Hematopoietic multipotent progenitor cell treated with erythropoietin and hydrocortisone succinate and interleukin-3 and kit ligand, for 6 days (in vitro differentiated cells): ENCODE measurements around the gene RSPO4.
A peak's percentile ranks its signal among the peaks of the same experiment; 100 is the strongest.
"Not testable (repeated sequence)": the region's sequence is repeated elsewhere in the genome, so short reads cannot be mapped to it uniquely, and the experiment has no call there.

Source experiments
- DNase-seq: peaks from one replicate; pipeline ENCODE4 v3.0.0-alpha.2; 2015

The RSPO4 gene

DNA sequence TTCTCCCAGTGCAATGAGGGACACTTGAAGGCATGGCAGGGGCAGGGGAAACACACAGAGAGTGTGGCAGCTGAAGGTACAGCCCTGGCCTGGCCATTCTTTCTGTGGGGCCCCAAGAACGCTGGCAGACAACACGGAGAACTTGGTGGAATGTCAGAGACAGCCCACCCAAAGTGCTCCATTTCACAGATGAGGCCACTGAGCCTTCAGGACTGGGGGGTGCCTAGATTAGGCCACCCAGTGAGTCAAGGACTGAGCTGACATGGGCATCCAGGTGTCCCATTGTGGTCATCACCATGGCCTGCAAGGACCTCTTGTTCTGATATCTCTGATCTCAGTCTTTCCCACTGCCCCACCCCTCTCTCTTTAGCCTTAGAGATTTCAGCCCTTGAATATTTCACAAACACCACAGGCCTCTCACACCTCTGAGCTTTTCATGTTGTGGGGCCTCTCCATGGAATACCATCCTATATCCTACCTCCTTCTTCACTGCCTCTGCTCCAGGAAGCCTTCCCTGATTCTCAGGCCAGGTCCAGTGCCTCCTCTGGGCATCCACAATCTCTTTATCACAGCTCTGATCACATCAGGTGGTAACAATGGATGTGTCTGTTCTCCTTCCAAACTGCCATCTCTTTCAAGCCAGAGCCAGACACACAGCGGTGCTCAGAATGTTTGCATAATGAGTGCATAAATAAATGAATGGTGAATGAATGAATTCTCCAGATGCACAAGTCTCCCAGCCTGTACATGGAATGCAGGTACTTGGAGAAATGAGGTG lies 2.0 kb upstream of the RSPO4 start:
- DNase-seq = no peak

DNA sequence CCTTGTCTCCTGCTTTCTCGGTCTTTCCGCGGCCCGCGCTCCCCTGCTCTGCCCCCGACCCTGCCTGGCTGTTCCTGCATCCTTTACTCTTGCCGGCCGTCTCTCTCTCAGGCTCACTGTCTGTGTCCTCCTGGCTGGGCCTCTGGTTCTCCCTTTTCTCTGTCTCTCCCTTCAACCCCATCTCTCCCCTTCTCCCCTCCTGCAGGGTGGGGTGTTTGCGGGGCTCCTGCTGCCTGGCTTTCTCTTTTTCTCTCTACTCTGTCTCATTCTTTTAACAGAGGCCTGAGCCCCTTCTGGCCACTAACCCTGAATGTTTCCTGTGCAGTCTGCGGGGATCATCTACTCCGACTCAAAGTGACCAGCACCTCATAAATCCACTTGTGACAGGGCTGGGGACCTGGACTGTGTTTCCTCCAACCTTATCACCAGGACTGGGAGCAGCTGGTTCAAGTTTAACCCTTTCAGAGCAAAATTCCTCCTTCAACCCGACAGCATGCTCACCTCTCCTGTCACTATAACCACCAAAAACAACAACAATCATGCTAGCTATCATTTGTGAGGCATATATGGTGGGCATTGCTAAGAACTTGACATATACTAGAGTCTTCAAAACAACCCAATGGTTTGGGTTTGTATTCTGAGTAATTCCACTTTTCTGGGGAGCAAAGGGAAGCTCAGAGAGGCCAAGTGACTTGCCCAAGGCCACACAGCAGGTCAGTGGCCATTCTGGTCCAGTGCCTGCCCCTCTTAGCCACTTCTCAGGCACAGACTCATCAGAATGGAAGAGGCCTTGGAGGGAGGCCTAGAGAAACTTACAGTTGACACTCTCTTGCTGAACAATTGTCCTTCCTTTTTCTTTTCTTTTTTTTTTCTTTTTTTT lies 811 bp upstream of the RSPO4 start:
- no peak for DNase-seq

DNA sequence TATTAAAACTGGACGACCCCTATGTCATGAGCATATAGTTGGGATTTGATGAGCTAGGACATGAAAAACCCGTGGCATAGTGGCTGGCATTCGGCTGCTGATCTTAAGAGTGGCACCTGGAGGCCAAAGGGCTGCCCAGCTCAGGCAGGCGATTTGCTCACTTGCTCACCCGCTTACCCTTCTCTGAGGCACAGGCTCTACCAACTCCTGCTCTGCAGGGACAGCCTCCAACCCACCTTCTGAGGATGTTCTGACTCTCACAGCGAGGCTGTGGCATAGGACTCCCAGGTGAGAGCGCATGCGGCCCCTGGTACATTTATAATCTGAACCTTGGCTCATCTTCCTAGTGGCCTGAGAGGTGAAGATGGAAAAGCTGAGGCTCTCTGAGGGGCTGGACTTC lies 995 bp downstream of the RSPO4 start:
- DNase-seq = no peak

DNA sequence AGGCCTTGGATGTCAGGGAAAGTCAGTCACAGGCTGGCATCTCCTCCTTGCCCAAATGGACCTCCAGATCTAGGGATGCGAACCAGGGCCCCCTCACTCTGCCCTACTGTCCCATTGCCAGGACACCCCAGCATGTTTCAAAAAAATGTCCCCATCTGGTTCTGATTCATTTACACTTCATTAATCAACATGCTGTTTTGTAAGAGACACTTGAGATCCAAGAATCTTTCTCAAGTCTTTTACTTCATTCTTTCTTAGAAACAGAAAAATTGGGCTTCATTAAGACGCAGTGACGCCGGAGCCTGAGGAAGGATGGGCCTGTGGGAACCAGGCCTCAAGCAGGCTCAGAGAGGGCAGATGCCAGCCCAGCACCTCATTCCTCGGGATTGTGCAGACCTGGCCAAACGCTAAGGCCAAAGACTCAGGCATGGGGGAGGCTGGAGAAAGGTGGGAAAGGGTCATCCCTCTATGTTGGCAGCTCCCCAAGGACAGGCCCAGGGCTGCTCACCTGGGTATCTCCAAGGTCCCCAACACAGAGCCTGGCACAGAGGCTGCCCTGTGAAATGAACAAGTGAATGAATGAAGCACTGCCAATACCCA lies 3.8 kb downstream of the RSPO4 start:
- DNase-seq = no peak

GRCh38 chr20:997486-997885 lies 4.6 kb downstream of the RSPO4 start:
- no peak for DNase-seq

DNA sequence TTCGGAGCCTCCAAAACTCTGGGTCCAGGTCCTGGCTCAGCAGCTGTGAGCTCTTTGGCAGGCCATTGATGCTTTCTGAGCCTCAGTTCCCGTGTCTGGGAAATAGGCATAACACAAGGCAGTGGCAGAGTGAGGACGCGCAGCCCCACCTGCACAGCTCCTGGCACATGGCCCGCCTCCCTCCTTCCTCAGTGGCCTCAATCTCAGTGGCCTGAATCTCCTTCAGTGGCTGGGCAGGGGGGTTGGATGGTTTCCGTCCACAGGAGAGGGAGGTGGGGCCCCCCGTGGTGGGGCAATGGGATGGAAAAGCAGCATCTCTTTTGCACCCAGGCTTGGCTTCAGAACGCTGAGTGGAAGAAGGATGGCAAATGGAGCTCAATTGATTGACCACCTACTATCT lies 5.1 kb downstream of the RSPO4 start:
- DNase-seq = no peak

- DNase-seq = no peak
Observed at GRCh38 chr20:995170-995569, 6.9 kb downstream of the RSPO4 start.

- DNase-seq = no peak
Observed at GRCh38 chr20:992801-993535, 9.1 kb downstream of the RSPO4 start.

DNA sequence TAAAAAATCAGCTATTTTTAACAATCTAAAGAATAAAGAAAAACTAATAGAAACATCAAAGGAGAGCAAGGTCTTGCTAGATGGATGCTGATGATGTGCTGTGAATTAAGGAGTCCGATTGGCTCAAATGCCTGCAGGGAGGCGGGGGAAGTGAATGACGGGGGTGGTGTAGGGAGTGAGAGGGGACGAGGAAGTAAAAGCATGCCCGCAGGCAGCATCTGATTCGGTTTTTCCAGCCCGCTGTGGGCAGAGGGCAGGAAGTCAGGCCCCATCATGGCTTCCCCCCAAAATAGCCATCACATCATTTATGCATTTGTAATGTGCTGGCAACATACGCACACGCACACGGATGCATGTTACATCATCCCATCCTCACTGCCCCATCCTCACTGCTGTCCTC lies 10.3 kb downstream of the RSPO4 start:
- DNase-seq = peak; percentile 27

DNA sequence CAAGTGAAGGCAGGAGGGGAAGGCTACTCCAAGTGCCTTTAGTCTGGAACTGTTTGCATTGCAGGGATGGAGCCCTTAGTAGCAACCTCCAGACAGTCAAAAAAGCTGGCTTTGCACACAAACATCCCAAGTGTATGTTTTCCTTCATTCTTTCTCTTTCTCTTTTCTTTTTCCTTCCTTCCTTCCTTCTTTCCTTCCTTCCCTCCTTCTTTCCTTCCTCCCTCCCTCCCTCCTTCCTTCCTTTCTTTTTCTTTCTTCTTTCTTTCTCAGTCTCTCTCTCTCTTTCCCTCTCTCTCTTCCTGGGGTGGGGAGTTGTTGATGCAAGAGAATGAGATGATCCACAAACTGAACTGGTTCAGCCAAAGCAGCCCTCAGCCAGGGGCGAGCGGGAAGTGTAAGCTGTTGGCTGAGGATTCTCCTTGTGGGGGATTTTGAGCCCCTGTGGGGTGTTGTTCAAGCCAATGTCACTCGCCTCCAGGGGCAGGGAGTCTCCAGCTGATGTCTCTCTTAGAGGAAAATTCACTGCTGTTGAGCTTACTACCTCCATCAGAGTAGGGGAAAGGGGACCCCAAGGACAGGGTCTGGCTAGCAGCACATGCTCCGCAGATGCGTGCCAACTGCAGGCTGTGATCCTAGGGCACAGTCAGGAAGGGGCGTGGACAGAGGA lies 11.7 kb downstream of the RSPO4 start:
- no peak for DNase-seq

DNA sequence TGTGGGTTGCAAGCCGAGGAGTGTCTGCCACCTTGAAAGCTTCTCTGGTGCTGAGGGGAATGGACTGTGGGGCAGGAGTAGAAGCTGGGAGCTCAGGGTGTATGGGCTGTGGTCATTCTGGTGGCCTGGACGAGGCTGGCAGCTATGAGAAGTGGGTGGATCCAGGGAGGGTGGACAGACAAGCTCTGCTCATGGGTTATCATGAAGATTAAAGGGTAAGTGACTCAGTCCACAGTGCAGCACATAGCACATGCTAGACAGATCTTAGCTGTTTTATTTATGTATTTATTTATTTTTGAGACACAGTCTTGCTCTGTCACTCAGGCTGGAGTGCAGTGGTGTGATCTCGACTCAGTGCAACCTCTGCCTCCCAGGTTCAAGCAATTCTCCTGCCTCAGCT lies 13.8 kb downstream of the RSPO4 start:
- no peak for DNase-seq

- no peak for DNase-seq
Observed at GRCh38 chr20:987677-988076, 14.4 kb downstream of the RSPO4 start.

DNA sequence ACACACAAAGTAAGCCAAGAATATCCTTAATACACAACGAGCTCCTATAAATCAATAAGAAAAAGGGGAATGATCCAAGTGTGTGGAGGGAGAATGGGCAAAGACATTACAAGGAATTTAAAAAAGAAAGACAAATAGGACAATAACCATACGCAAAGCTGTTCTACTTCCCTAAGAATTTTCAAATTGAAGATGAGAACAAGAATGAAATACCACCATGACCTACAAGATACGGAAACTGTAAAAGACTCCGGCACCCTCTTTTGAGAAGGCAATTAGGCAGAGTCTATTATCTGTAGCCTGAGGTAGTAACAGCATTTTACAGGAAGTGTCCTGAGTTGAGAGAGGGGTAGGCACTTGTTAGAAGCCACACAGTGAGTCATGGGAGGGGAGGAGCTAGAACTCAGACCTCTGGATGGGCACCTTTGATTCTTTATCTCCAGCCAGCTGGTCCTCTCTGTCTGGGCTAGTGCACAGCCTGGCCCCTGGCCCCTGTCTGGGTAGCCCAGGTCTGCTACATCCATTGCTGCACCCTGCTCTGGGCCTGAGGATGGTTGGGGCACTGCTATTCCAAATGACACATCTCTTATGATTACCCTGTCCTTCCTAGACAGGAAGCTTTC lies 15.3 kb downstream of the RSPO4 start:
- DNase-seq = peak; percentile 27

GRCh38 chr20:984994-985393 lies 17.1 kb downstream of the RSPO4 start:
- not testable (repeated sequence) for DNase-seq

DNA sequence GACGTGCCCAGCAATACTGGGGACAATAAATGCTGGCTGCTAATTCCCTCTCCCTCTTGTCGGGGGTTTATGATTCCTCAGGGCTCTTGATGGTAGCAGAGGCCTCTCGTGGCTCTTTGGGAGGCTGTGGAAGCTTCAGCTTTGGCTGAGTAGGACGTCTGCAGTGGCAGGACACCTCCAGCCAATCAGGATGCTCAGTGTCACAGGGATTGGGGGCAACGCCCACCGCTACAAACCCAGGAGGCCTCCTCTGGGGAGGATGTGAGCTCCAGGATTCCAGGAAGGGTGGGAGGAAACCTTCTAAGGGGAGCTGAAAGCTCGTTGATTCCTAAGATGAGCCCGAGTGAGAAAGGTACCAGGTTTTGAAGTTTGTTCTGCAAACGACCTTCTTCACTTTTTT lies 19.4 kb downstream of the RSPO4 start:
- no peak for DNase-seq

GRCh38 chr20:977021-977420 lies 25.1 kb downstream of the RSPO4 start:
- no peak for DNase-seq

DNA sequence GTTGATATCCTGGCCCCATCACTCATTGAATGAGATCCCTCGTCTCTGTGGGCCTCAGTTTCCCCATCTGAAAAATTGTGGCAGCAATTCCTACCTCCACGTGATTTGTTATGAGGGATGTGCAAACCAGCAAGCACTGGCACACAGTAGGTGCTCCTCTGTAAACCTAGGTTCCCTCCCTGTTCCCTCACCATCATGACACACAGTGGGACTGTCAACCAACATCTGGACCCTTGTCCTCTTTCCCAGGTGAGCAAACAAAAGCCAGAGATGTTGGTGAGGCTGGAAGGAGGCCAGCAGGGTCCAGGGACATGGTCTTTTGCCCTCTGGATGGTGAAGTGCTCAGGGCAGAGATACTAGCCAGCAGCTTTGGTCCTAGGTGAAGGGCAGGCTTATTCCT lies 26.1 kb downstream of the RSPO4 start:
- DNase-seq = no peak

DNA sequence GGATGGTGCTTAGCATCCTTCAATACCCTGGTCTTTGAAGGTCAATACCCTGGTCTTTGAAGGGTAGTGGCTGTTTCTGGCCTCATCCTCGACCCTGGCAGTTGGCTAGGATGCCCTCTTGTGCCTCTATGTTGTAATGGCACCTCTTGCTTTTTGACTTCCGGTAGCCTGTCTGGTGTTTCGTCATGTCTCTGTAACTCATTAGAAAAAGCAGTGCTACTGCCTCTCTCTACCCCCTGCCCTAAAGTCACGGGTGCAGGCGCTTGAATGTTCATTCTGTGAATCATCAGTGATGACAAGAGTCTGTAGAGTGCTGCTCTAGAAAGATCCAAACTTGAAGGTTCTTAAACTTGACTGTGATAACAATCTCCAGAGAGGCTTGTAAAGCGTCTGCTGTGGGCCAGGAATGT lies 28.3 kb downstream of the RSPO4 start:
- DNase-seq = peak; percentile 83

GRCh38 chr20:972256-972655 lies 29.9 kb downstream of the RSPO4 start:
- DNase-seq = no peak

- DNase-seq = peak; percentile 48
Observed at GRCh38 chr20:971346-971745, 30.8 kb downstream of the RSPO4 start.

- DNase-seq = no peak
Observed at GRCh38 chr20:969868-970267, 32.2 kb downstream of the RSPO4 start.
